Kidney epithelial cell (primary cell): ENCODE measurements around the gene OSGIN1. TPM values are rescaled to one million over a fixed set of nuclear protein-coding genes. Genes with fewer than 3 reads are reported as not detected.

Experiments
- DNase-seq: peaks from one replicate; pipeline ENCODE4 v3.0.0-alpha.2; 2010; ENCODE audit warnings: low read depth
- H3K27me3 ChIP-seq: 2 replicates; pipeline ENCODE4 v1.6.0; 2011; ENCODE audit warnings: low read length; ENCODE audit not compliant: control insufficient read depth, insufficient read depth
- H3K36me3 ChIP-seq: 2 replicates; pipeline ENCODE4 v1.5.1; 2011; ENCODE audit warnings: low read length; ENCODE audit not compliant: control insufficient read depth, insufficient read depth
- H3K4me3 ChIP-seq: 2 replicates; pipeline ENCODE4 v1.5.1; 2011; ENCODE audit warnings: low read depth, mild to moderate bottlenecking, control low read depth, low read length
- total RNA-seq: library from RNA; depleted of rRNA; stranded (reverse); fragments of >200 nt; gene quantifications from 2 replicates; pipeline ENCODE4 v1.2.3, GENCODE V29; 2015
- TF ChIP-seq, protein P1 (sequence below): IDR thresholded peaks from 2 replicates; pipeline ENCODE4 v1.5.1; 2011; ENCODE audit warnings: mild to moderate bottlenecking, moderate library complexity, low read length, control low read depth, inconsistent platforms; ENCODE audit not compliant: insufficient read depth, poor library complexity, severe bottlenecking

Gene OSGIN1
- total RNA-seq, 1 donor from 2014 or later = 8.0 TPM

DNA sequence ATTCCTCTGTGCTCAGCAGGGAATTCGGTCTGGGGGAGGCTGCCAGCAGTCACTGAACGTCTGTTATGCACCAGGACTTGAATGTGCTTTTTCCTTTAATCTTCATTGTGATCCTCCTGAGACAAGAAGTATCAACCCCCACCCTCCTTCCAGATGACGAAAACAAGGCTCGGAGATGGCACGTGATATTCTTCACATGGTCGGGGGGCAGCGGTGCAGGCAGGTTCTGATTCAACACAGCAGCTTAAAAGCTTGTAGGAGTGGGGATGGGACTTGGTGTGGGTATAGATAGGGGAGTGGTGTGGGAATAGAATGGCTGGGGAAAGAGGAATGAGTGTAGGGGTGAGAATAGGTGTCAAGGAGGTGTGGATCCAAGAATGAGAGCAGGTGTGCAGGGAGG is 21.4 kb downstream of the OSGIN1 start:
- TF ChIP-seq, protein P1, sequence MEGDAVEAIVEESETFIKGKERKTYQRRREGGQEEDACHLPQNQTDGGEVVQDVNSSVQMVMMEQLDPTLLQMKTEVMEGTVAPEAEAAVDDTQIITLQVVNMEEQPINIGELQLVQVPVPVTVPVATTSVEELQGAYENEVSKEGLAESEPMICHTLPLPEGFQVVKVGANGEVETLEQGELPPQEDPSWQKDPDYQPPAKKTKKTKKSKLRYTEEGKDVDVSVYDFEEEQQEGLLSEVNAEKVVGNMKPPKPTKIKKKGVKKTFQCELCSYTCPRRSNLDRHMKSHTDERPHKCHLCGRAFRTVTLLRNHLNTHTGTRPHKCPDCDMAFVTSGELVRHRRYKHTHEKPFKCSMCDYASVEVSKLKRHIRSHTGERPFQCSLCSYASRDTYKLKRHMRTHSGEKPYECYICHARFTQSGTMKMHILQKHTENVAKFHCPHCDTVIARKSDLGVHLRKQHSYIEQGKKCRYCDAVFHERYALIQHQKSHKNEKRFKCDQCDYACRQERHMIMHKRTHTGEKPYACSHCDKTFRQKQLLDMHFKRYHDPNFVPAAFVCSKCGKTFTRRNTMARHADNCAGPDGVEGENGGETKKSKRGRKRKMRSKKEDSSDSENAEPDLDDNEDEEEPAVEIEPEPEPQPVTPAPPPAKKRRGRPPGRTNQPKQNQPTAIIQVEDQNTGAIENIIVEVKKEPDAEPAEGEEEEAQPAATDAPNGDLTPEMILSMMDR = no peak
- H3K36me3 ChIP-seq = no peaks in the 10 kb centered on the region
- H3K27me3 ChIP-seq = peaks cover 33% of the 10 kb centered on the region
- no peak overlapping the region for H3K4me3 ChIP-seq
- no peak for DNase-seq

GRCh38 chr16:83975590-83976260 is 22.7 kb downstream of the OSGIN1 start:
- TF ChIP-seq, protein P1 = no peak
- DNase-seq = no peak
- Histone ChIP-seq H3K4me3 (no peak overlapping the region), H3K36me3 (no peaks in the 10 kb centered on the region), H3K27me3 (peaks cover 21% of the 10 kb centered on the region)

- DNase-seq = no peak
- TF ChIP-seq, protein P1 = no peak
- Histone ChIP-seq H3K36me3 (no peaks in the 10 kb centered on the region), H3K4me3 (no peak overlapping the region), H3K27me3 (peaks cover 18% of the 10 kb centered on the region)
These were observed 24.2 kb downstream of the OSGIN1 start for GRCh38 chr16:83977056-83977815.

DNA sequence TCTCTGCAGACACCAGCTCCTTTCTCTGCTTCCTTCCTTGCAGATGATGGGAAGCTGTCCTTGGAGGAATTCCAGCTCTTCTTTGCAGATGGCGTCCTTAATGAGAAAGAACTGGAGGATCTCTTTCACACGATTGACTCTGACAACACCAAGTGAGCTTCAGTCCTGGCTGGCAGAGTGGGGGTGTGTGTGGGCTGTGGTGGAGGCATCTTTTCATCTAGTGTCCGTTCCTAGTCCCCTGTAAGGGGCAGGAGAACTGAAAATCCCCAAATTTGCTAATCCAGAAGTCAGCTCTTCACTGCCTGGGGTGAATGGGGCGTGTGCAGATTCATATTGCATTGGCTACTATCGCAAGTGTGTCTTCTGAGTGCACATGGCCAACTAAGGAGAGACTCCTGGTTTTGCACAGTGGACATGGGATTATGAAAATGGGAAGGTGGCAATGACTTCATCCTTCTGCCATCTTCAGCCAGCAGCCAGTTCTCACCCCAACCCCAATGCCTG is 25.4 kb downstream of the OSGIN1 start:
- no peak for DNase-seq
- peaks cover 16% of the 10 kb centered on the region for H3K27me3 ChIP-seq
- no peak overlapping the region for H3K4me3 ChIP-seq
- H3K36me3 ChIP-seq = no peaks in the 10 kb centered on the region
- TF ChIP-seq, protein P1 = no peak

DNA sequence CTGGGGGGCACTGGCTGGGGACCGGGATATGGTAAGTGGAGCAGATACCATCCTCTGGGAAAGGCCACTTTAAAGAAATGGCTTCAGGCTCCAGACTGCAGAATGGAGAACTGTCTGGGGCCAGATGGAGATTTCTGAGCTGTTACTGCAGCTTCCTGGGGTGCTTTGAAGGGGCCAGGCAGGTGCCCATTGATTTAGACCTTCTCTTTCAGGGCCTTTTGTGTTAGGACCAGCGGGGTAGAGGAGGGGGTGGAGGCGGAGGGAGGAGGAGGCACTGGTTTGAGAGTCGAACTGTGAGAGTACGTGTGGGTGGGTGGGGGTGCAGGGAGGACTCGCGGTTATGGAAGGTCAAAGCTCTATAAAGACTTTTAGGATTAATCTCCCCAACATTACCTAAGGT is 26.4 kb downstream of the OSGIN1 start:
- TF ChIP-seq, protein P1 = no peak
- DNase-seq = no peak
- H3K36me3 ChIP-seq = no peaks in the 10 kb centered on the region
- peaks cover 6% of the 10 kb centered on the region for H3K27me3 ChIP-seq
- H3K4me3 ChIP-seq = no peak overlapping the region
